Mesenchymal stem cell (in vitro differentiated cells and primary cell): ENCODE results near the gene CHCHD2.
A peak's percentile ranks its signal among the peaks of the same experiment; 100 is the strongest.
"Not testable (repeated sequence)": the region's sequence is repeated elsewhere in the genome, so short reads cannot be mapped to it uniquely, and the experiment has no call there.

ENCODE experiments used
- DNase-seq: peaks from one replicate; pipeline ENCODE4 v3.0.0-alpha.2; 2013
- H2AFZ ChIP-seq: one replicate; pipeline ENCODE4 v1.6.1; 2013; ENCODE audit warnings: low read depth, mild to moderate bottlenecking, control low read depth, inconsistent platforms, low read length, moderate library complexity
- H2AK5ac ChIP-seq: 2 replicates; pipeline ENCODE4 v1.6.1; 2013; ENCODE audit warnings: low read length, moderate library complexity, mild to moderate bottlenecking, inconsistent platforms; ENCODE audit not compliant: severe bottlenecking
- H2BK120ac ChIP-seq: one replicate; pipeline ENCODE4 v1.6.1; 2013; ENCODE audit warnings: low read depth, mild to moderate bottlenecking, inconsistent platforms, low read length, moderate library complexity
- H2BK12ac ChIP-seq, 2 experiments: one replicate each; pipeline ENCODE4 v1.6.1; 2013; ENCODE audit warnings: inconsistent platforms in 2 of 2, low read length in 2 of 2, mild to moderate bottlenecking in 2 of 2, moderate library complexity in 2 of 2, control low read depth in 1 of 2
- H2BK15ac ChIP-seq: one replicate; pipeline ENCODE4 v1.6.1; 2013; ENCODE audit warnings: mild to moderate bottlenecking, low read depth, inconsistent platforms; ENCODE audit not compliant: poor library complexity, severe bottlenecking
- H2BK5ac ChIP-seq: 2 replicates; pipeline ENCODE4 v1.6.1; 2013; ENCODE audit warnings: low read depth, mild to moderate bottlenecking, low read length, control low read depth, inconsistent platforms; ENCODE audit not compliant: poor library complexity, severe bottlenecking
- H3K14ac ChIP-seq, 2 experiments: one replicate each; pipeline ENCODE4 v1.6.1; 2013; ENCODE audit warnings: inconsistent platforms in 2 of 2, low read length in 2 of 2, control low read depth in 1 of 2, mild to moderate bottlenecking in 1 of 2, moderate library complexity in 1 of 2
- H3K18ac ChIP-seq, 2 experiments: one replicate each; pipeline ENCODE4 v1.6.1; 2013; ENCODE audit warnings: inconsistent platforms in 2 of 2, low read length in 2 of 2, control low read depth in 1 of 2, low read depth in 1 of 2, mild to moderate bottlenecking in 1 of 2
- H3K23ac ChIP-seq, 2 experiments: one replicate each; pipeline ENCODE4 v1.6.1; 2013; ENCODE audit warnings: inconsistent platforms in 2 of 2, low read length in 2 of 2, mild to moderate bottlenecking in 2 of 2, moderate library complexity in 2 of 2, control low read depth in 1 of 2
- H3K27ac ChIP-seq: 2 replicates; pipeline ENCODE4 v1.5.1; 2013; ENCODE audit warnings: mild to moderate bottlenecking, moderate library complexity, low read length, control low read depth, inconsistent platforms; ENCODE audit not compliant: poor library complexity, severe bottlenecking
- H3K27me3 ChIP-seq, 2 experiments: 2 replicates each; pipeline versions ENCODE4 v1.6.1 to v1.7.0; 2013; ENCODE audit warnings: low read length in 2 of 2, mild to moderate bottlenecking in 2 of 2, moderate library complexity in 2 of 2, control low read depth in 1 of 2, inconsistent platforms in 1 of 2; ENCODE audit not compliant: control insufficient read depth in 1 of 2, insufficient read depth in 1 of 2
- H3K36me3 ChIP-seq, 2 experiments: 2 replicates each; pipeline versions ENCODE4 v1.6.1 to v1.7.0; 2013; ENCODE audit warnings: low read length in 2 of 2, control low read depth in 1 of 2, inconsistent platforms in 1 of 2, low read depth in 1 of 2, mild to moderate bottlenecking in 1 of 2; ENCODE audit not compliant: insufficient read depth in 2 of 2, control insufficient read depth in 1 of 2
- H3K4ac ChIP-seq, 2 experiments: one replicate each; pipeline ENCODE4 v1.6.1; 2013; ENCODE audit warnings: inconsistent platforms in 2 of 2, low read length in 2 of 2, mild to moderate bottlenecking in 2 of 2, moderate library complexity in 2 of 2, control low read depth in 1 of 2, low read depth in 1 of 2
- H3K4me1 ChIP-seq: 2 replicates; pipeline ENCODE4 v1.6.1; 2013; ENCODE audit warnings: low read depth, low read length, control low read depth; ENCODE audit not compliant: control insufficient read depth, insufficient read depth
- H3K4me2 ChIP-seq: 2 replicates; pipeline ENCODE4 v1.6.1; 2013; ENCODE audit warnings: low read length, mild to moderate bottlenecking, inconsistent platforms; ENCODE audit not compliant: poor library complexity, severe bottlenecking
- H3K4me3 ChIP-seq, 2 experiments: 2 replicates each; pipeline versions ENCODE4 v1.5.1 to v1.7.0; 2013; ENCODE audit warnings: low read length in 2 of 2, mild to moderate bottlenecking in 2 of 2, control low read depth in 1 of 2, low read depth in 1 of 2; ENCODE audit not compliant: insufficient read depth in 1 of 2
- H3K79me1 ChIP-seq: replicated peaks from 2 replicates; pipeline ENCODE4 v1.6.1; 2013; ENCODE audit warnings: mild to moderate bottlenecking, control low read depth, low read length, inconsistent platforms; ENCODE audit not compliant: poor library complexity, severe bottlenecking
- H3K9ac ChIP-seq: 2 replicates; pipeline ENCODE4 v1.7.0; 2013; ENCODE audit warnings: mild to moderate bottlenecking, low read length, moderate library complexity
- H3K9me3 ChIP-seq: 2 replicates; pipeline ENCODE4 v1.7.0; 2013; ENCODE audit warnings: mild to moderate bottlenecking, low read length; ENCODE audit not compliant: control insufficient read depth
- H4K8ac ChIP-seq: one replicate; pipeline ENCODE4 v1.6.1; 2013; ENCODE audit warnings: inconsistent platforms, mild to moderate bottlenecking, low read length, moderate library complexity
- H4K91ac ChIP-seq: one replicate; pipeline ENCODE4 v1.6.1; 2013; ENCODE audit warnings: mild to moderate bottlenecking, low read length, inconsistent platforms
- WGBS: methylation state at CpG from one replicate; pipeline ENCODE4 v1.1.7; 2013; ENCODE audit warnings: mixed read lengths; 5-methylcytosine and 5-hydroxymethylcytosine counted together

Gene CHCHD2

GRCh38 chr7:56066376-56066775, 39.9 kb downstream of the CHCHD2 start:
- H2AFZ ChIP-seq, H3K4me3 ChIP-seq, H3K23ac ChIP-seq, H2BK5ac ChIP-seq, H3K4me1 ChIP-seq, DNase-seq, H2BK12ac ChIP-seq, H2BK120ac ChIP-seq, H3K4me2 ChIP-seq, H4K91ac ChIP-seq, H3K9ac ChIP-seq, H3K9me3 ChIP-seq, H3K18ac ChIP-seq, H3K4ac ChIP-seq, H4K8ac ChIP-seq, H2BK15ac ChIP-seq, H2AK5ac ChIP-seq, H3K27me3 ChIP-seq, H3K14ac ChIP-seq, H3K27ac ChIP-seq: not testable (repeated sequence)
- Histone ChIP-seq H3K79me1 (peaks cover 14% of the 10 kb centered on the region), H3K36me3 (peaks cover 19 to 60% of the 10 kb centered on the region in 2 experiments)
- WGBS = 97% methylated on average over 13 of the region's 13 CpGs

DNA sequence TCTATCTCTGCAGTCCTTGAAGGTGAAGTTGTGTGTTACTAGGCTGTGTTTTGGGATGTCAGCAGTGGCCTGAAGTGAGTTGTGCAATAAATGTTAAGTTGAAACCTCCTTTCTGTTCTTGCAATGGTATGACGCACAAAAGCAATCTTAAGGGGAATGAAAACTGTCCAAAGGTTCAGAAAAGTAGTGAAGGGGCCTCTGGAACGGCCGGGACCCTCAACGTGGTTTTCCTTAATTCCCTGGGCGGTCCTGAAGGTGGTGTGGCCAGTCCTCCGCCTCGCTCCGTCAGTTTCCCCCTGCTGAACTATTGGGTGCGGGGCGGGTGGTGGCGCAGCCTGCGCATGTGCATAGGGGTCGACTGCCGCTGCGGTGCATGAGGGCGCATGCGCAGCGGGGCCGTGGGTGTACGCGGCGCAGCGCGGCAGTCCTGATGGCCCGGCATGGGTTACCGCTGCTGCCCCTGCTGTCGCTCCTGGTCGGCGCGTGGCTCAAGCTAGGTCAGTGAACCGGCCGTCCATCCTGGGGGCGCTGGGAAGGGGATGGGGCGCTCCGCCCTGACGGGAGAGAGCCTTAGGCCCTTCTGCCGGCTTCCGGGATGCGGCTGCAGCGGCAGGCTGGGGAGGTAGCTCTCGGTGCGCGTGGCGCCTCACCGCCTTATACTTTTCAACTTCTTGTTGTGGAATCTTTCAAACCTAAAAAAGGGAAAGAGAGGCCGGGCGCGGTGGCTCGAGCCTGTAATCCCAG, 42.2 kb downstream of the CHCHD2 start, which contains the start of gene SUMF2:
Gene SUMF2, plus strand, starts transcription at position 405 of the 744 bp plus-strand sequence. Its CDS starts 26 bp downstream, at position 431.
- Histone ChIP-seq H2AFZ (peak within 1 kb of the TSS; percentile 66), H3K9me3 (no peaks in the 10 kb centered on the region), H3K36me3 (peaks cover 13 to 63% of the 10 kb centered on the region in 2 experiments), H3K23ac (peak within 1 kb of the TSS in 1 of 2 experiments; percentile 75), H2BK15ac (peak within 1 kb of the TSS; percentile 26), H3K27me3 (no peaks in the 10 kb centered on the region), H3K18ac (peak within 1 kb of the TSS; percentile 88 to 91), H2BK5ac (peak within 1 kb of the TSS; percentile 22), H2BK12ac (peak within 1 kb of the TSS in 1 of 2 experiments; percentile 69), H3K4me3 (peak within 1 kb of the TSS; percentile 78 to 96), H3K9ac (peak within 1 kb of the TSS; percentile 97), H3K4me1 (peaks cover 5% of the 10 kb centered on the region), H3K79me1 (peaks cover 8% of the 10 kb centered on the region), H2AK5ac (peak within 1 kb of the TSS; percentile 46), H3K27ac (peak within 1 kb of the TSS; percentile 85), H4K8ac (peak within 1 kb of the TSS; percentile 35), H4K91ac (peak within 1 kb of the TSS; percentile 91), H2BK120ac (peak within 1 kb of the TSS; percentile 73), H3K14ac (peak within 1 kb of the TSS in 1 of 2 experiments; percentile 73), H3K4me2 (peak within 1 kb of the TSS; percentile 71), H3K4ac (peak within 1 kb of the TSS; percentile 75 to 83)
- 2% methylated on average over 34 of the region's 49 CpGs for WGBS
- DNase-seq = peak; percentile 92

- H3K9ac ChIP-seq = peak overlapping the region; percentile 97
- H3K79me1 ChIP-seq = peaks cover 6% of the 10 kb centered on the region
- WGBS = 85% methylated on average over 7 of the region's 7 CpGs
- H3K4me1 ChIP-seq = peaks cover 5% of the 10 kb centered on the region
- H2AFZ ChIP-seq = no peak overlapping the region
- H4K91ac ChIP-seq = no peak overlapping the region
- H2BK15ac ChIP-seq = no peak overlapping the region
- no peak for DNase-seq
- H3K23ac ChIP-seq = no peak overlapping the region
- H3K36me3 ChIP-seq = peaks cover 10 to 64% of the 10 kb centered on the region in 2 experiments
- no peak overlapping the region for H2BK5ac ChIP-seq
- no peak overlapping the region for H3K4ac ChIP-seq
- peak overlapping the region in 1 of 2 experiments; percentile 57 for H3K18ac ChIP-seq
- H3K27me3 ChIP-seq = no peaks in the 10 kb centered on the region
- peak overlapping the region; percentile 82 for H3K27ac ChIP-seq
- no peak overlapping the region for H2BK120ac ChIP-seq
- no peak overlapping the region for H3K14ac ChIP-seq
- peak overlapping the region in 1 of 2 experiments; percentile 96 for H3K4me3 ChIP-seq
- H3K9me3 ChIP-seq = no peaks in the 10 kb centered on the region
- H2AK5ac ChIP-seq = no peak overlapping the region
- peak overlapping the region in 1 of 2 experiments; percentile 69 for H2BK12ac ChIP-seq
- H3K4me2 ChIP-seq = no peak overlapping the region
- H4K8ac ChIP-seq = no peak overlapping the region
These were observed 42.8 kb downstream of the CHCHD2 start for GRCh38 chr7:56063500-56063881.

DNA sequence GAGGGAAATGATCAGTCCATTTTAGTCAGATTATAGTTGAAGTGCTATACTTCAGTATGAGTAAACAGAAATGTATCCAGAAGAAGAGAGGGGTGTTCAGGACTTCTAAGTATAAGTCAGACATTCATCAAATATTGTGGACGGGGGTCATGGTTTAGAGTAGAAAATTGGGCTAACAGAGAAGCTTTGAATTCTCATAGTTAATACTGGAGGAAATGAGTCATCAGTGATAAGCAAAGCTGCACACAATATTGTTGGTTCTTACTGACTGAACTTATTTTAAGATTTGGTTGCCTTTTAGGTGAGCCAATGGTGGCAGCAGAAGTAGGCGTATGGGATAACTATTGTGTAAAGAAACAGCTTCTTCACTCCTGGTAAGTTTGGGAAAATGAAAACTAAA, 43.9 kb downstream of the CHCHD2 start:
- Histone ChIP-seq H2BK120ac (no peak overlapping the region), H2BK5ac (no peak overlapping the region), H3K14ac (no peak overlapping the region), H3K36me3 (peaks cover 11 to 68% of the 10 kb centered on the region in 2 experiments), H3K9me3 (no peaks in the 10 kb centered on the region), H3K4me2 (no peak overlapping the region), H3K23ac (no peak overlapping the region), H2AFZ (no peak overlapping the region), H2BK15ac (no peak overlapping the region), H3K27me3 (no peaks in the 10 kb centered on the region), H3K4me1 (peaks cover 4% of the 10 kb centered on the region), H2BK12ac (no peak overlapping the region), H3K79me1 (peaks cover 5% of the 10 kb centered on the region), H4K91ac (no peak overlapping the region), H3K27ac (peak overlapping the region; percentile 72), H3K4ac (no peak overlapping the region), H3K4me3 (no peak overlapping the region), H2AK5ac (no peak overlapping the region), H3K18ac (no peak overlapping the region), H3K9ac (peak overlapping the region; percentile 97), H4K8ac (no peak overlapping the region)
- DNase-seq = peak; percentile 81
- 31% methylated on average over 2 of the region's 2 CpGs for WGBS
